ENCODE results near the gene C1orf35. TPM values are rescaled to one million over a fixed set of nuclear protein-coding genes. Genes with fewer than 3 reads are reported as not detected.

Gene C1orf35
- total RNA-seq, 3 donors from 2014 or later, result 10.6 to 15.7 (median 13.9) TPM

GRCh38 chr1:228097333-228098081, 5.6 kb downstream of the C1orf35 start:
- ATAC-seq, result no peak
- TF ChIP-seq CTCF (IDR thresholded peaks at IDR 0.05), result no peak
- Histone ChIP-seq H3K36me3 (ENCODE audit: low read depth) (peaks cover 4% of the 10 kb centered on the region), H3K4me3 (no peak overlapping the region), H3K9me3 (peaks cover 8% of the 10 kb centered on the region), H3K4me1 (ENCODE audit: low read depth) (peaks cover 25% of the 10 kb centered on the region)
- peak in 1 of 3 donors; percentile 27 for DNase-seq
- intact Hi-C loops (cut with DNase I, micrococcal nuclease), result no loop called here

- DNase-seq (no peak), ATAC-seq (no peak)
- intact Hi-C loops (cut with DNase I, micrococcal nuclease), result no loop called here
- TF ChIP-seq CTCF (IDR thresholded peaks at IDR 0.05), result no peak
- peaks cover 4% of the 10 kb centered on the region for H3K36me3 ChIP-seq (ENCODE audit: low read depth)
- no peak overlapping the region for H3K4me3 ChIP-seq
- H3K9me3 ChIP-seq, result peaks cover 8% of the 10 kb centered on the region
- peaks cover 24% of the 10 kb centered on the region for H3K4me1 ChIP-seq (ENCODE audit: low read depth)
Measured at GRCh38 chr1:228096416-228097332, 6.5 kb downstream of the C1orf35 start.

GRCh38 chr1:228095938-228096337, 7.2 kb downstream of the C1orf35 start:
- DNase-seq, result no peak
- ATAC-seq, result no peak
- no peak overlapping the region for H3K4me3 ChIP-seq
- peaks cover 22% of the 10 kb centered on the region for H3K4me1 ChIP-seq (ENCODE audit: low read depth)
- peaks cover 8% of the 10 kb centered on the region for H3K9me3 ChIP-seq
- intact Hi-C loops (cut with DNase I, micrococcal nuclease), result no loop called here
- TF ChIP-seq CTCF (IDR thresholded peaks at IDR 0.05), result no peak
- peaks cover 4% of the 10 kb centered on the region for H3K36me3 ChIP-seq (ENCODE audit: low read depth)

GRCh38 chr1:228095161-228095560, 8.0 kb downstream of the C1orf35 start:
- peaks cover 4% of the 10 kb centered on the region for H3K36me3 ChIP-seq (ENCODE audit: low read depth)
- no peak overlapping the region for H3K4me3 ChIP-seq
- TF ChIP-seq CTCF (IDR thresholded peaks at IDR 0.05), result no peak
- DNase-seq, result no peak
- H3K9me3 ChIP-seq, result peaks cover 8% of the 10 kb centered on the region
- peaks cover 25% of the 10 kb centered on the region for H3K4me1 ChIP-seq (ENCODE audit: low read depth)
- ATAC-seq, result no peak
- intact Hi-C loops (cut with DNase I, micrococcal nuclease), result no loop called here

GRCh38 chr1:228094432-228095016, 8.6 kb downstream of the C1orf35 start:
- intact Hi-C loops (cut with DNase I, micrococcal nuclease), result no loop called here
- Histone ChIP-seq H3K4me3 (no peak overlapping the region), H3K4me1 (ENCODE audit: low read depth) (peaks cover 32% of the 10 kb centered on the region), H3K36me3 (ENCODE audit: low read depth) (peaks cover 4% of the 10 kb centered on the region), H3K9me3 (peaks cover 8% of the 10 kb centered on the region)
- ATAC-seq, result no peak
- TF ChIP-seq CTCF (IDR thresholded peaks at IDR 0.05), result no peak
- no peak for DNase-seq
